ENCODE measurements around the gene MAOA.

GRCh38 chrX:43699475-43699874 is 43.4 kb downstream of the MAOA start:
- no peak for TF ChIP-seq SP1 (IDR thresholded peaks at IDR 0.05)
- no peak for TF ChIP-seq SUZ12 (IDR thresholded peaks at IDR 0.05)

Measured in HEK293T (cell line).